ENCODE measurements around the gene PPP2R5C. TPM values are rescaled to one million over a fixed set of nuclear protein-coding genes. Genes with fewer than 3 reads are reported as not detected.
A peak's percentile ranks its signal among the peaks of the same experiment; 100 is the strongest.

Gene PPP2R5C
- total and polyA plus RNA-seq, 9 of the 15 experiments (the other 6 are each of a cell fraction or from before 2014, with no cell fraction given): 284 to 617 (median 395) TPM

GRCh38 chr14:101872346-101872745, 110.8 kb downstream of the PPP2R5C start:
- in situ Hi-C loops (cut with MboI): no loop called here
- Histone ChIP-seq H3K9me3 (replicated peaks; ENCODE audit: control insufficient read depth, insufficient read depth, low read depth, low read length) (no peaks in the 10 kb centered on the region), H3K27me3 (ENCODE audit: control insufficient read depth in 2 of 2, insufficient read depth in 2 of 2, low read length in 2 of 2) (no peaks in the 10 kb centered on the region), H3K36me3 (ENCODE audit: control insufficient read depth, insufficient read depth, low read length) (peaks cover 22% of the 10 kb centered on the region), H3K4me2 (ENCODE audit: insufficient read depth, low read length) (no peak overlapping the region), H3K4me1 (replicated peaks in 1 of 2; ENCODE audit: control insufficient read depth in 2 of 2, insufficient read depth in 2 of 2, low read length in 2 of 2) (peaks cover 7 to 21% of the 10 kb centered on the region in 2 experiments; a peak in 3 of 5 replicates), H3K27ac (ENCODE audit: extremely low read depth, low read depth, low read length) (no peak overlapping the region), H2AFZ (ENCODE audit: low read depth, low read length) (no peak overlapping the region), H3K9me1 (ENCODE audit: control insufficient read depth, insufficient read depth, low read length) (no peaks in the 10 kb centered on the region), H4K20me1 (replicated peaks; ENCODE audit: control insufficient read depth, insufficient read depth, low read length) (no peaks in the 10 kb centered on the region), H3K4me3 (no peak overlapping the region), H3K79me2 (ENCODE audit: control insufficient read depth, insufficient read depth, low read length) (peaks cover 81% of the 10 kb centered on the region), H3K9ac (ENCODE audit: insufficient read depth in 1 of 2, low read depth in 2 of 2, low read length in 2 of 2) (no peak overlapping the region)
- intact Hi-C loops (cut with micrococcal nuclease): no loop called here
- ChIA-PET CTCF (ENCODE audit: low intra/inter-chr PET ratio) (no interaction called here), POLR2A (no interaction called here)
- WGBS (ENCODE audit: insufficient coverage, low coverage, missing lambda C conversion rate): 83% methylated on average over 4 of the region's 4 CpGs
- ATAC-seq: no peak
- FAIRE-seq: no peak
- DNase-seq (ENCODE audit: extremely low read depth in 1 of 4, low spot score in 3 of 4): no peak
- peak; percentile 74 for TF ChIP-seq PRDM10 (IDR thresholded peaks at IDR 0.05; ENCODE audit: partially characterized antibody)
- TF ChIP-seq, protein P1, sequence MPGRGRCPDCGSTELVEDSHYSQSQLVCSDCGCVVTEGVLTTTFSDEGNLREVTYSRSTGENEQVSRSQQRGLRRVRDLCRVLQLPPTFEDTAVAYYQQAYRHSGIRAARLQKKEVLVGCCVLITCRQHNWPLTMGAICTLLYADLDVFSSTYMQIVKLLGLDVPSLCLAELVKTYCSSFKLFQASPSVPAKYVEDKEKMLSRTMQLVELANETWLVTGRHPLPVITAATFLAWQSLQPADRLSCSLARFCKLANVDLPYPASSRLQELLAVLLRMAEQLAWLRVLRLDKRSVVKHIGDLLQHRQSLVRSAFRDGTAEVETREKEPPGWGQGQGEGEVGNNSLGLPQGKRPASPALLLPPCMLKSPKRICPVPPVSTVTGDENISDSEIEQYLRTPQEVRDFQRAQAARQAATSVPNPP (IDR thresholded peaks at IDR 0.05; ENCODE audit: borderline replicate concordance, insufficient read depth, insufficient read length): no peak
- no TSS peak for BruUV-seq (replicated peaks)
